GM18870 (cell line): ENCODE measurements around the gene PGS1.
"Not testable (repeated sequence)": the region's sequence is repeated elsewhere in the genome, so short reads cannot be mapped to it uniquely, and the experiment has no call there.

Experiments
- ATAC-seq: cut with Tn5 transposase; IDR thresholded peaks from one replicate; pipeline ENCODE4 v1.9.1; 2021; ENCODE audit warnings: moderate library complexity; ENCODE audit not compliant: unreplicated experiment

The PGS1 gene

GRCh38 chr17:78378225-78379130, at the start of gene PGS1:
Gene PGS1 (plus strand): TSS chr17:78378649. CDS start chr17:78378666, 17 bp downstream.
- ATAC-seq, result no peak

- no peak for ATAC-seq
Observed at GRCh38 chr17:78329263-78330059, 49.0 kb upstream of the PGS1 start.

- ATAC-seq, result no peak
Observed at GRCh38 chr17:78330570-78331224, 47.8 kb upstream of the PGS1 start.

- ATAC-seq, result not testable (repeated sequence)
Observed at GRCh38 chr17:78331355-78331754, 47.1 kb upstream of the PGS1 start.

GRCh38 chr17:78332991-78333390, 45.5 kb upstream of the PGS1 start:
- no peak for ATAC-seq

- no peak for ATAC-seq
Observed at GRCh38 chr17:78335209-78335608, 43.2 kb upstream of the PGS1 start.

GRCh38 chr17:78337244-78338109, 41.0 kb upstream of the PGS1 start:
- peak; percentile 62 for ATAC-seq

- ATAC-seq, result no peak
Observed at GRCh38 chr17:78338486-78339259, 39.8 kb upstream of the PGS1 start.

- no peak for ATAC-seq
Observed at GRCh38 chr17:78340183-78340955, 38.1 kb upstream of the PGS1 start.

GRCh38 chr17:78341559-78342448, 36.6 kb upstream of the PGS1 start:
- ATAC-seq, result no peak

- ATAC-seq, result no peak
Observed at GRCh38 chr17:78342449-78343186, 35.8 kb upstream of the PGS1 start.

GRCh38 chr17:78343187-78343542, 35.3 kb upstream of the PGS1 start:
- ATAC-seq, result no peak

- ATAC-seq, result no peak
Observed at GRCh38 chr17:78343543-78344201, 34.8 kb upstream of the PGS1 start.

GRCh38 chr17:78344666-78345065, 33.8 kb upstream of the PGS1 start:
- ATAC-seq, result no peak

- no peak for ATAC-seq
Observed at GRCh38 chr17:78345172-78345571, 33.3 kb upstream of the PGS1 start.

- no peak for ATAC-seq
Observed at GRCh38 chr17:78345791-78346494, 32.5 kb upstream of the PGS1 start.
